CD4-positive, alpha-beta T cell treated with Interferon alpha-2 for 1 hour (primary cell): ENCODE measurements around the gene C10orf143.

ENCODE experiments used
- DNase-seq, 2 donors: peaks; one replicate each; pipeline ENCODE4 v3.0.0-alpha.2; 2020 to 2022

Gene C10orf143

GRCh38 chr10:130050721-130051120 lies 59.9 kb downstream of the C10orf143 start:
- DNase-seq = no peak

- no peak for DNase-seq
Measured at GRCh38 chr10:130049987-130050386, 60.6 kb downstream of the C10orf143 start.

GRCh38 chr10:130049244-130049643 lies 61.4 kb downstream of the C10orf143 start:
- no peak for DNase-seq

- no peak for DNase-seq
Measured at GRCh38 chr10:130048081-130048480, 62.5 kb downstream of the C10orf143 start.

GRCh38 chr10:130047336-130047735 lies 63.3 kb downstream of the C10orf143 start:
- DNase-seq = no peak

- no peak for DNase-seq
Measured at GRCh38 chr10:130046591-130046990, 64.0 kb downstream of the C10orf143 start.

GRCh38 chr10:130045801-130046321 lies 64.8 kb downstream of the C10orf143 start:
- no peak for DNase-seq

GRCh38 chr10:130045091-130045652 lies 65.5 kb downstream of the C10orf143 start:
- DNase-seq = no peak

GRCh38 chr10:130044067-130045061 lies 66.3 kb downstream of the C10orf143 start:
- DNase-seq = no peak

GRCh38 chr10:130043491-130043890 lies 67.1 kb downstream of the C10orf143 start:
- DNase-seq = no peak

- no peak for DNase-seq
Measured at GRCh38 chr10:130042381-130042780, 68.2 kb downstream of the C10orf143 start.

- DNase-seq = no peak
Measured at GRCh38 chr10:130041451-130042371, 68.9 kb downstream of the C10orf143 start.

GRCh38 chr10:130040817-130041330 lies 69.8 kb downstream of the C10orf143 start:
- DNase-seq = no peak

- no peak for DNase-seq
Measured at GRCh38 chr10:130040351-130040750, 70.3 kb downstream of the C10orf143 start.

- DNase-seq = no peak
Measured at GRCh38 chr10:130039141-130039540, 71.5 kb downstream of the C10orf143 start.

GRCh38 chr10:130038611-130039109 lies 72.0 kb downstream of the C10orf143 start:
- no peak for DNase-seq

GRCh38 chr10:130038019-130038555 lies 72.5 kb downstream of the C10orf143 start:
- DNase-seq = no peak

GRCh38 chr10:130037169-130037661 lies 73.4 kb downstream of the C10orf143 start:
- DNase-seq = no peak

GRCh38 chr10:130036296-130037065 lies 74.1 kb downstream of the C10orf143 start:
- no peak for DNase-seq

GRCh38 chr10:130029209-130029608 lies 81.4 kb downstream of the C10orf143 start:
- DNase-seq = no peak

- no peak for DNase-seq
Measured at GRCh38 chr10:130028465-130028819, 82.2 kb downstream of the C10orf143 start.
